WI38 (cell line): ENCODE data around the gene CPNE5.

ENCODE experiments used
- H3K4me3 ChIP-seq: 2 replicates; pipeline ENCODE4 v1.5.1; 2011; ENCODE audit warnings: low read depth, mild to moderate bottlenecking, control low read depth, low read length
- CTCF ChIP-seq: IDR thresholded peaks from 2 replicates; pipeline ENCODE4 v1.5.1; 2012; ENCODE audit warnings: low read depth, mild to moderate bottlenecking, control low read depth, low read length

Gene CPNE5

DNA sequence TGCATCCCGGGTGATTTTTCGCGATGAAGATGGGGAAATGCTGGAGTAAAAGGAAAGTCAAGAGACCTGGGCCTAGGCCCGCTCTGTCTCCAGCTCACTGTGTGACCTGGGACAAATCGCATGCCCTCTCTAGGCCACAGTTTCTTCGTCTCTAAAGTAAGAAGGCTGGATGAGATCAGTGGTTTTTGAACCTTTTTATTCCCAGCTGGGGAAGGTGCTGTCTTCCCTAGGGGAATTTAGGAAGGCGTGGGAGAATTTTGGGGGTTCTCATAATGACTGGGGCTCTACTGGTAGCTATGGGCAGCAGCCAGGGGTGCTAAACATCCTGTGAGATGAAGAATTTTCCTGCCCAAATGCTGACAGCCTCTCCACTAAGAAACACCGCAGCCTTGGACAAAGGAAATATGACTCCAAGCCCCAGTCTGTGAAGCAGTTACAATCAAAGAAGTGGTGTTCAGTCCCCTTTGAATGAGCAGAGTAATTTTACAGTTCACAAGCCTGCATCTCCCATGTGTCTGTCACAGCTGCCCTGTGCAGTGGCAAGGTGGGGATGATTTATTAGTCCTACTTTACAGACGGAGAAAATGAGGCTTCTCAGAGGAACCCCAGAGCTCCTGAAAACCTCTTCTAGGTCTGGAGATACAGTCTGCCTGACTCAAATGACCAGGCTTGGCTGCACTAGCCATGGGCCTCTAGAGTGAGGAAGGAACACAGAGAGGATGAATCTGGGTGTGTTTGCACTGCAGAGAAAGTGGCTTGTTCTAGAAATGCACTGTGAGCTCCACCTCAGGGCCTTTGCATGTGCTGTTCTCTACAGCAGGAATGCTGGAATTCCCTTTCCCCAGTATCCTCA is 84.4 kb downstream of the CPNE5 start:
- TF ChIP-seq CTCF, result no peak
- H3K4me3 ChIP-seq, result no peak overlapping the region

GRCh38 chr6:36753671-36754405 is 85.4 kb downstream of the CPNE5 start:
- H3K4me3 ChIP-seq, result no peak overlapping the region

DNA sequence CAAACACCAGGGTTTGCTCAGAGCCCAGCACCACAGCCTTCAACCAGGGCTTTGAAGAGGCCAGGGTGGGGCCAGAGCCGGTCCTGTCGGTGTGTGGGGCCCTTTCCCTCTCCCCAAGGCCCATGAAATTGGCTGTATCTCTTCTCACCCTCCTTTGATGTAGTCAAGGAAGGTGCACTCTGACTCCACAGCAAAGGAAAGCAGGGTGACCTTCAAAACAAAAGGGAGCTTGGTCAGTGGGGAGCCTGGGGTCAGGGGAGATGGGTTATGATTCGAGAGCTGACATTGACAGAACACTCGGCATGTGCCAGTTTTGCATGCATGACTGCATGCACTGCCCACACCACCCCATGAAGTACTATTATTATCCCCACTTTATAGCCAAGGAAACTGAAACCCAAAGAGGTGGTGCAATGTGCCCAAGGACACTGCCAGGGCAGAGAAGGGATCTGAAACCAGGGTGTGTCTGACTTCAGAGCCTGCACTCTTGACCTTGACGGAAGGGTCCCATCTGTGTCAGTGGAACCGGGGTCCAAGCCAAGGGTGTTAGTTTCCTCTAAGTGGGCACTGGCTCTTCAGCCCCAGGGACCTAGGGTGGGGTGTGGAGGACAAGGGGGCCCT is 86.2 kb downstream of the CPNE5 start:
- no peak overlapping the region for H3K4me3 ChIP-seq
- no peak for TF ChIP-seq CTCF

More at GRCh38 chr6:36753671-36754405, 85.4 kb downstream of the CPNE5 start:
- TF ChIP-seq CTCF, result no peak

DNA sequence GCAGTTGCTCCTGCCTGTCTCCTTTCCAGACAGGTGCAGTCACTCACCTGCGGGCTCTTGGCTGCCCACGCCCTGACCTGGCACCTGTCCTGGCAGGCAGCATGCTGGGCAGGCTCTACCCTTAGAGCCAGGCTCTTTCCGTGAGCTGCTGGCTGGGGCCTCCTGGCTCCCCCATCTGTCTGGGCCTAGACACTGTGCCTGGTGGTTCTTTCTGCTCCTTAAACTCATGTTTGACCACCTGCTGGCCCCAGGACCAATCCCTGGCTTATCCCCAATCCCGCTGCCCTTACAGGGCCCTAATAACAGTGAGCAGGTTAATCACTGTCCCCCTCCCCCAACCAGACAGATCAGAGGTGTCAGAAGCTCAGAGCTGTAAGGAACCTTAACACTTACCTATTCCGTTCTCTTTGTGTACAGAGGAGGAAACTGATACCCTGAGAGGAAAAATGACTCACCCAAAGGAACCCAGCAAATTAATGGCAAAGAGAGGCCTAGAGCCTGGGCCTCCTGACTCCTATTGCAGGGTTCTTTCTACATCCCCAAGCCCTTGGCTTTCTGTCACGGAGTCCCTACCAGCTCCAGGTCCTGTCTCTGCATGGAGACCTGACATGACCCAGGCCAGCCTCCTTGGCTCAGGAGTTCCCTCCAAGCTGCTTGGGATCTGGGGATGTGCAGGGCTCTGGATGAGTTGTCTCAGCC is 86.9 kb downstream of the CPNE5 start:
- H3K4me3 ChIP-seq, result no peak overlapping the region
- TF ChIP-seq CTCF, result no peak

DNA sequence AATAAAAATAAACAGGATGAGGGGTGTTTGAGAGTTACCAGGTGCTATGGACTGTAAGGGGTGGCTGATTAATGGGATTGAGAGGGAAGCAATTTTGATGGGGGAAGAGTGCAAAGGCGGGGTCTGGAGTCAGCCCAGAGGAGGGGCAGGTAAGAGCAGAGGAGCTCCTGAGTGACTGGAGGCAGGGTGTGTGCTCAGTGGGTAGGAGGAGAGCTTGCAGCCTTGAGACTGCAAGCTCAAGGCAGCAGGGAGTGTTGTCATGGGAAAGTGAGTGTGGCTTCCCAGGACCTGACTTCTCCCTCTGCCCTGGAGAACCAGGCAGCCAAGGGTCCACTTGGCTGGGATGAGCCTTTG is 87.4 kb downstream of the CPNE5 start:
- H3K4me3 ChIP-seq, result no peak overlapping the region
- no peak for TF ChIP-seq CTCF

GRCh38 chr6:36751091-36751490 is 88.2 kb downstream of the CPNE5 start:
- no peak for TF ChIP-seq CTCF
- H3K4me3 ChIP-seq, result no peak overlapping the region
